Type B pancreatic cell (in vitro differentiated cells): ENCODE results near the gene HK1. TPM values are rescaled to one million over a fixed set of nuclear protein-coding genes. Genes with fewer than 3 reads are reported as not detected.
"Not testable (repeated sequence)": the region's sequence is repeated elsewhere in the genome, so short reads cannot be mapped to it uniquely, and the experiment has no call there.

ENCODE experiments used
- DNase-seq: peaks from one replicate; pipeline ENCODE4 v3.0.0; 2021; ENCODE audit warnings: mixed read lengths; ENCODE audit not compliant: unreplicated experiment; ENCODE audit errors: extremely low spot score
- H3K27ac Mint-ChIP-seq: 2 replicates; pipeline ENCODE4 v1.8.0; 2021; ENCODE audit warnings: mild to moderate bottlenecking, mixed read lengths
- H3K27me3 Mint-ChIP-seq: 2 replicates; pipeline ENCODE4 v1.8.0; 2021; ENCODE audit warnings: mixed read lengths
- H3K36me3 Mint-ChIP-seq: 2 replicates; pipeline ENCODE4 v1.8.0; 2021; ENCODE audit warnings: mixed read lengths
- H3K4me1 Mint-ChIP-seq: one replicate; pipeline ENCODE4 v1.8.0; 2021; ENCODE audit warnings: mixed read lengths; ENCODE audit not compliant: unreplicated experiment
- H3K4me3 Mint-ChIP-seq: 2 replicates; pipeline ENCODE4 v1.8.0; 2021; ENCODE audit warnings: mild to moderate bottlenecking, mixed read lengths
- H3K9me3 Mint-ChIP-seq: 2 replicates; pipeline ENCODE4 v1.8.0; 2021; ENCODE audit warnings: mixed read lengths
- total RNA-seq: library from RNA; stranded (reverse); gene quantifications from 2 replicates; pipeline ENCODE4 v1.2.1, GENCODE V29; 2021; ENCODE audit warnings: low replicate concordance
- TF ChIP-seq, protein P1 (sequence below): fragments of 200-600 bp; sonication (generic); conservative IDR thresholded peaks from 2 replicates; pipeline ENCODE4 v1.5.0; 2021; ENCODE audit warnings: antibody characterized with exemption, mild to moderate bottlenecking

Gene HK1
- total RNA-seq, 1 donor from 2014 or later, result 60.8 TPM

- Mint-ChIP-seq H3K36me3 (no peaks in the 10 kb centered on the region), H3K9me3 (no peaks in the 10 kb centered on the region), H3K4me3 (no peak overlapping the region), H3K4me1 (peaks cover 9% of the 10 kb centered on the region), H3K27ac (no peak overlapping the region), H3K27me3 (peaks cover 3% of the 10 kb centered on the region)
- TF ChIP-seq, protein P1, sequence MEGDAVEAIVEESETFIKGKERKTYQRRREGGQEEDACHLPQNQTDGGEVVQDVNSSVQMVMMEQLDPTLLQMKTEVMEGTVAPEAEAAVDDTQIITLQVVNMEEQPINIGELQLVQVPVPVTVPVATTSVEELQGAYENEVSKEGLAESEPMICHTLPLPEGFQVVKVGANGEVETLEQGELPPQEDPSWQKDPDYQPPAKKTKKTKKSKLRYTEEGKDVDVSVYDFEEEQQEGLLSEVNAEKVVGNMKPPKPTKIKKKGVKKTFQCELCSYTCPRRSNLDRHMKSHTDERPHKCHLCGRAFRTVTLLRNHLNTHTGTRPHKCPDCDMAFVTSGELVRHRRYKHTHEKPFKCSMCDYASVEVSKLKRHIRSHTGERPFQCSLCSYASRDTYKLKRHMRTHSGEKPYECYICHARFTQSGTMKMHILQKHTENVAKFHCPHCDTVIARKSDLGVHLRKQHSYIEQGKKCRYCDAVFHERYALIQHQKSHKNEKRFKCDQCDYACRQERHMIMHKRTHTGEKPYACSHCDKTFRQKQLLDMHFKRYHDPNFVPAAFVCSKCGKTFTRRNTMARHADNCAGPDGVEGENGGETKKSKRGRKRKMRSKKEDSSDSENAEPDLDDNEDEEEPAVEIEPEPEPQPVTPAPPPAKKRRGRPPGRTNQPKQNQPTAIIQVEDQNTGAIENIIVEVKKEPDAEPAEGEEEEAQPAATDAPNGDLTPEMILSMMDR, result no peak
- DNase-seq, result no peak
Measured at GRCh38 chr10:69276503-69276902, 1.8 kb upstream of the HK1 start.

GRCh38 chr10:69279110-69279509 is 814 bp downstream of the HK1 start:
- TF ChIP-seq, protein P1, result no peak
- no peak overlapping the region for H3K4me3 Mint-ChIP-seq
- no peaks in the 10 kb centered on the region for H3K36me3 Mint-ChIP-seq
- H3K9me3 Mint-ChIP-seq, result no peaks in the 10 kb centered on the region
- H3K27me3 Mint-ChIP-seq, result peaks cover 6% of the 10 kb centered on the region
- H3K27ac Mint-ChIP-seq, result no peak overlapping the region
- H3K4me1 Mint-ChIP-seq, result peaks cover 9% of the 10 kb centered on the region
- no peak for DNase-seq

- peaks cover 16% of the 10 kb centered on the region for H3K4me1 Mint-ChIP-seq
- no peaks in the 10 kb centered on the region for H3K9me3 Mint-ChIP-seq
- no peak for DNase-seq
- H3K36me3 Mint-ChIP-seq, result no peaks in the 10 kb centered on the region
- TF ChIP-seq, protein P1, result no peak
- H3K4me3 Mint-ChIP-seq, result no peak overlapping the region
- no peak overlapping the region for H3K27ac Mint-ChIP-seq
- H3K27me3 Mint-ChIP-seq, result peaks cover 6% of the 10 kb centered on the region
Measured at GRCh38 chr10:69281507-69282413, 3.5 kb downstream of the HK1 start.

DNA sequence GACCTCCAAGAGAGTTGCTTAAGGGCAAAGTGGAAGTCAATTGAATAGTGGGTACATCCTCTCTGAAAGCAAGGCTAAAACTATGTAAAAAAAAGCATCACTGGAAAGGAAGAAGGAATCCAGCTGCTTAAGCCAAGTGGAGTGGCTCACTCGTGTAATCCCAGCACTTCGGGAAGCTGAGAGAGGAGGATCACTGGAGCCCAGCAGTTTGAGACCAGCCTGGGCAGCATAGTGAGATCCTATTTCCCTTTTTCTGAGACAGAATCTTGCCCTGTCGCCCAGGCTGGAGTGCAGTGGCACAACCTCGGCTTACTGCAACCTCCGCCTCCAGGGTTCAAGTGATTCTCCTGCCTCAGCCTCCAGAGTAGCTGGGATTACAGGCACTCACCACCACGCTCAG is 6.1 kb downstream of the HK1 start:
- not testable (repeated sequence) for H3K9me3 Mint-ChIP-seq, H3K36me3 Mint-ChIP-seq, H3K27me3 Mint-ChIP-seq, H3K4me3 Mint-ChIP-seq, DNase-seq, H3K4me1 Mint-ChIP-seq, H3K27ac Mint-ChIP-seq

DNA sequence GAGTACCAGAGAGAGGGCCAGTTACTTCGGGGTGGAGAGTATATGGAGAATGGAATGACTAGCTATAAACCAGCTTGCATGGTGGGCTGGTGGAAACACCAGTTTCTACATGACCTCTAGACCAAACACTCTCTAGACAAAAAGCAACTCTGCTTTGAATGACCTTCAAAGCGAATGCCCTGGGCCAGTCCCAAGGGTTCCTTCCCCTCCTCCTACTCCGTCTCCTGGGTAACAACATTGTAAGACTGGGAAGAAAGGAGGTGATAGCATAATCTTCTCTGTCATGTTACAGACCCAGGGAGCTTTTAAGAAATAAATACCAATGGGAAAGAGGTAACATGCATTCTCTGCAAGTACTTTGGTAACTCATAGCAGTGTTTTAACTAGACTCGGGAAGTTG is 7.4 kb downstream of the HK1 start:
- H3K4me1 Mint-ChIP-seq, result peaks cover 6% of the 10 kb centered on the region
- peaks cover 6% of the 10 kb centered on the region for H3K27me3 Mint-ChIP-seq
- H3K36me3 Mint-ChIP-seq, result no peaks in the 10 kb centered on the region
- H3K27ac Mint-ChIP-seq, result no peak overlapping the region
- TF ChIP-seq, protein P1, result no peak
- no peak overlapping the region for H3K4me3 Mint-ChIP-seq
- no peaks in the 10 kb centered on the region for H3K9me3 Mint-ChIP-seq
- no peak for DNase-seq

DNA sequence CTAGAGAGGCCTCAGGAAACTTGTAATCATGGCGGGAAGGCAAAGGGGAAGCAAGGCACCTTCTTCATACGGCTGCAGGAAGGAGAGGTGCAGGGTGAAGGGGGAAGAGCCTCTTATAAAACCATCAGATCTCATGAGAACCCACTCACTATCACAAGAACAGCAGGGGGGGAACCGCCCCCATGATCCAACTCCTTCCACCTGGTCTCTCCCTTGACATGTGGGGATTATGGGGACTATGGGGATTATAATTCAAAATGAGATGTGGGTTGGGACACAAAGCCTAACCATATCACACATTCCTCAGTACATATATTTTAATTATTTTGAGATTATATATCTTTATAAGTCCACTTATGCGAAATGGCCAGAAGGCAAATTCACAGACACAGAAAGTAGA is 8.9 kb downstream of the HK1 start:
- no peaks in the 10 kb centered on the region for H3K36me3 Mint-ChIP-seq
- peaks cover 1% of the 10 kb centered on the region for H3K27me3 Mint-ChIP-seq
- no peaks in the 10 kb centered on the region for H3K9me3 Mint-ChIP-seq
- H3K4me1 Mint-ChIP-seq, result peaks cover 6% of the 10 kb centered on the region
- no peak overlapping the region for H3K4me3 Mint-ChIP-seq
- no peak overlapping the region for H3K27ac Mint-ChIP-seq
- TF ChIP-seq, protein P1, result no peak
- DNase-seq, result no peak
